GM12878 (cell line): ENCODE results near the gene LMLN. TPM values are rescaled to one million over a fixed set of nuclear protein-coding genes. Genes with fewer than 3 reads are reported as not detected.

Experiments
- CBX3 ChIP-seq: fragments of 200-600 bp; sonication (generic); IDR thresholded peaks from 2 replicates; pipeline ENCODE4 v1.6.1; 2016; ENCODE audit warnings: low read depth, borderline replicate concordance
- E2F8 ChIP-seq: fragments of 450-650 bp; IDR thresholded peaks from 2 replicates; pipeline ENCODE4 v1.6.1; 2018; ENCODE audit warnings: mild to moderate bottlenecking, low read depth, moderate library complexity; ENCODE audit not compliant: partially characterized antibody
- HCFC1 ChIP-seq: fragments of 150-350 bp; IDR thresholded peaks from 2 replicates; pipeline ENCODE4 v1.6.1; 2014; ENCODE audit warnings: low read length
- HDGF ChIP-seq: fragments of 450-650 bp; IDR thresholded peaks from 2 replicates; pipeline ENCODE4 v1.6.1; 2016; ENCODE audit warnings: antibody characterized with exemption
- JUND ChIP-seq: IDR thresholded peaks from 2 replicates; pipeline ENCODE4 v1.6.1; 2012; ENCODE audit warnings: low read depth, mild to moderate bottlenecking, low read length, improper control_type of control experiment, moderate library complexity
- KDM1A ChIP-seq: fragments of 200-600 bp; sonication (generic); IDR thresholded peaks from 2 replicates; pipeline ENCODE4 v1.6.1; 2016; ENCODE audit warnings: borderline replicate concordance
- NFYB ChIP-seq: IDR thresholded peaks from 2 replicates; pipeline ENCODE4 v1.6.1; 2011; ENCODE audit warnings: low read depth, mild to moderate bottlenecking, low read length, improper control_type of control experiment, moderate library complexity; ENCODE audit not compliant: insufficient read depth
- NR2F1 ChIP-seq: fragments of 450-650 bp; conservative IDR thresholded peaks from 2 replicates; pipeline ENCODE4 v1.6.1; 2017; ENCODE audit warnings: mild to moderate bottlenecking
- RAD21 ChIP-seq: IDR thresholded peaks from 2 replicates; pipeline ENCODE4 v1.6.1; 2011; ENCODE audit warnings: mild to moderate bottlenecking, low read depth, low read length, moderate library complexity; ENCODE audit not compliant: insufficient read depth
- SMAD1 ChIP-seq: fragments of 450-650 bp; IDR thresholded peaks from 2 replicates; pipeline ENCODE4 v1.6.1; 2018; ENCODE audit warnings: mild to moderate bottlenecking, low read depth; ENCODE audit not compliant: partially characterized antibody
- SREBF2 ChIP-seq: IDR thresholded peaks from 2 replicates; pipeline ENCODE4 v1.6.1; 2012; ENCODE audit warnings: mild to moderate bottlenecking, low read length
- TARDBP ChIP-seq: IDR thresholded peaks from 2 replicates; pipeline ENCODE4 v1.6.1; 2016; ENCODE audit warnings: borderline replicate concordance
- TCF12 ChIP-seq: IDR thresholded peaks from 2 replicates; pipeline ENCODE4 v1.6.1; 2011; ENCODE audit warnings: low read depth, mild to moderate bottlenecking, low read length
- polyA plus RNA-seq, 11 experiments: library from polyadenylated mRNA; depleted of rRNA in 4 of 11; unstranded in 6 of 11; stranded (reverse) in 5 of 11; fragments of >200 nt; fragmentation: Nextera tagmentation in 4 of 11; fragmentation: Illumina TruSeq in 1 of 11; extraction: Ambion mirVana in 4 of 11; extraction: Trizol in 1 of 11; gene quantifications; 1 replicate in 1 of 11; 2 replicates in 10 of 11; pipeline versions ENCODE4 v1.2.1 to v1.2.3, GENCODE V29; 2011 to 2016; ENCODE audit warnings: inconsistent platforms in 2 of 11, missing spikeins in 2 of 11, low read depth in 1 of 11
- total RNA-seq, 4 experiments: library from RNA; depleted of rRNA in 3 of 4; stranded (reverse); fragments of >200 nt in 3 of 4; fragmentation: Illumina TruSeq in 1 of 4; extraction: Trizol in 1 of 4; gene quantifications; 2 replicates each; pipeline versions ENCODE4 v1.2.1 to v1.2.3, GENCODE V29; 2013 to 2021
- TF ChIP-seq, protein P1 (sequence below): fragments of 150-350 bp; IDR thresholded peaks from 2 replicates; pipeline ENCODE4 v1.6.1; 2016; ENCODE audit warnings: low read depth, low read length
- TF ChIP-seq, protein P2 (sequence below): IDR thresholded peaks from 2 replicates; pipeline ENCODE4 v1.6.1; 2012; ENCODE audit warnings: mild to moderate bottlenecking, low read depth, low read length
- TF ChIP-seq, protein P3 (sequence below), 3 experiments: IDR thresholded peaks in 2 of 3; conservative IDR thresholded peaks in 1 of 3; 2 replicates each; pipeline ENCODE4 v1.5.1; 2011; ENCODE audit warnings: low read depth in 3 of 3, low read length in 3 of 3, mild to moderate bottlenecking in 3 of 3, control low read depth in 2 of 3, moderate library complexity in 2 of 3, inconsistent platforms in 1 of 3, mixed read lengths in 1 of 3; ENCODE audit not compliant: control insufficient read depth in 2 of 3, insufficient read depth in 1 of 3; ENCODE audit errors: extremely low read depth in 1 of 3

LMLN gene
- total and polyA plus RNA-seq, 10 of the 15 experiments (the other 5 are each of a cell fraction or from before 2014, with no cell fraction given) = 0.02 to 1.7 (median 0.81) TPM

DNA sequence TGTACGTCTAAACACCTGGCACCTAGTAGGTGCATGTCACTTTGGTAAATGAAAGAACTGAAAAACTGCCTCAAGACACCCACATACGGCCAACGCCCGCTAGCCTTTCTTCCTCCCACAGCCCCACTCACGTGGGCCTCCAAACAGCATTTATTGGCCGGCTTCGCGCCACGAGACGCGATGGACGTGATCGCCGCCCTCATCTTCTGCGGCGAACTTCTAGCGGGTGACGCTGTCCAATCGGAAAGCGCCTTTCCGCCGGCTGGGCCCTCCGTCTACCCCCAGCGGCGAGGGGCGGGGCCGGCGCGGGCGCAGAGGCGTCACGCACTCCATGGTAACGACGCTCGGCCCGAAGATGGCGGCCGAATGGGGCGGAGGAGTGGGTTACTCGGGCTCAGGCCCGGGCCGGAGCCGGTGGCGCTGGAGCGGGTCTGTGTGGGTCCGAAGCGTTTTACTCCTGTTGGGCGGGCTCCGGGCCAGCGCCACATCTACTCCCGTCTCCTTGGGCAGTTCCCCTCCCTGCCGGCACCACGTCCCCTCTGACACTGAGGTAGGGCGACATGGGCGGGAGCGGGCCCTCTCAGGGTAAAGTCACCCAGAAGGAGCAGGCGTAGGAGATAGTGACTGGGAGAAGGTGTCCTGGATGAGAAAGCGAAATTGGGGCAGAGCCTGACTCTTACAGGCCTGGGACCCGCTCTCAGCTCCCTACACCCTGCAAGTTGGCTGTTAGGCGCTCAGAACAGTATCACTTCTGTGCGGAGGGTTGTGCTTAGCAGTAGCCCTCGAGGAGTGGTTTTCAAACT, at the start of gene LMLN (continued):
- TF ChIP-seq HCFC1 = peak; percentile 59; the same call in 1 of the 2 replicates
- 0 out of 2 replicates have a peak, but pooled peaks have one; percentile 1 for TF ChIP-seq TCF12
- no peak for TF ChIP-seq SMAD1
- TF ChIP-seq, protein P1, sequence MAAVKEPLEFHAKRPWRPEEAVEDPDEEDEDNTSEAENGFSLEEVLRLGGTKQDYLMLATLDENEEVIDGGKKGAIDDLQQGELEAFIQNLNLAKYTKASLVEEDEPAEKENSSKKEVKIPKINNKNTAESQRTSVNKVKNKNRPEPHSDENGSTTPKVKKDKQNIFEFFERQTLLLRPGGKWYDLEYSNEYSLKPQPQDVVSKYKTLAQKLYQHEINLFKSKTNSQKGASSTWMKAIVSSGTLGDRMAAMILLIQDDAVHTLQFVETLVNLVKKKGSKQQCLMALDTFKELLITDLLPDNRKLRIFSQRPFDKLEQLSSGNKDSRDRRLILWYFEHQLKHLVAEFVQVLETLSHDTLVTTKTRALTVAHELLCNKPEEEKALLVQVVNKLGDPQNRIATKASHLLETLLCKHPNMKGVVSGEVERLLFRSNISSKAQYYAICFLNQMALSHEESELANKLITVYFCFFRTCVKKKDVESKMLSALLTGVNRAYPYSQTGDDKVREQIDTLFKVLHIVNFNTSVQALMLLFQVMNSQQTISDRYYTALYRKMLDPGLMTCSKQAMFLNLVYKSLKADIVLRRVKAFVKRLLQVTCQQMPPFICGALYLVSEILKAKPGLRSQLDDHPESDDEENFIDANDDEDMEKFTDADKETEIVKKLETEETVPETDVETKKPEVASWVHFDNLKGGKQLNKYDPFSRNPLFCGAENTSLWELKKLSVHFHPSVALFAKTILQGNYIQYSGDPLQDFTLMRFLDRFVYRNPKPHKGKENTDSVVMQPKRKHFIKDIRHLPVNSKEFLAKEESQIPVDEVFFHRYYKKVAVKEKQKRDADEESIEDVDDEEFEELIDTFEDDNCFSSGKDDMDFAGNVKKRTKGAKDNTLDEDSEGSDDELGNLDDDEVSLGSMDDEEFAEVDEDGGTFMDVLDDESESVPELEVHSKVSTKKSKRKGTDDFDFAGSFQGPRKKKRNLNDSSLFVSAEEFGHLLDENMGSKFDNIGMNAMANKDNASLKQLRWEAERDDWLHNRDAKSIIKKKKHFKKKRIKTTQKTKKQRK = no peak
- no peak for TF ChIP-seq JUND
- no peak for TF ChIP-seq RAD21
- TF ChIP-seq, protein P2, sequence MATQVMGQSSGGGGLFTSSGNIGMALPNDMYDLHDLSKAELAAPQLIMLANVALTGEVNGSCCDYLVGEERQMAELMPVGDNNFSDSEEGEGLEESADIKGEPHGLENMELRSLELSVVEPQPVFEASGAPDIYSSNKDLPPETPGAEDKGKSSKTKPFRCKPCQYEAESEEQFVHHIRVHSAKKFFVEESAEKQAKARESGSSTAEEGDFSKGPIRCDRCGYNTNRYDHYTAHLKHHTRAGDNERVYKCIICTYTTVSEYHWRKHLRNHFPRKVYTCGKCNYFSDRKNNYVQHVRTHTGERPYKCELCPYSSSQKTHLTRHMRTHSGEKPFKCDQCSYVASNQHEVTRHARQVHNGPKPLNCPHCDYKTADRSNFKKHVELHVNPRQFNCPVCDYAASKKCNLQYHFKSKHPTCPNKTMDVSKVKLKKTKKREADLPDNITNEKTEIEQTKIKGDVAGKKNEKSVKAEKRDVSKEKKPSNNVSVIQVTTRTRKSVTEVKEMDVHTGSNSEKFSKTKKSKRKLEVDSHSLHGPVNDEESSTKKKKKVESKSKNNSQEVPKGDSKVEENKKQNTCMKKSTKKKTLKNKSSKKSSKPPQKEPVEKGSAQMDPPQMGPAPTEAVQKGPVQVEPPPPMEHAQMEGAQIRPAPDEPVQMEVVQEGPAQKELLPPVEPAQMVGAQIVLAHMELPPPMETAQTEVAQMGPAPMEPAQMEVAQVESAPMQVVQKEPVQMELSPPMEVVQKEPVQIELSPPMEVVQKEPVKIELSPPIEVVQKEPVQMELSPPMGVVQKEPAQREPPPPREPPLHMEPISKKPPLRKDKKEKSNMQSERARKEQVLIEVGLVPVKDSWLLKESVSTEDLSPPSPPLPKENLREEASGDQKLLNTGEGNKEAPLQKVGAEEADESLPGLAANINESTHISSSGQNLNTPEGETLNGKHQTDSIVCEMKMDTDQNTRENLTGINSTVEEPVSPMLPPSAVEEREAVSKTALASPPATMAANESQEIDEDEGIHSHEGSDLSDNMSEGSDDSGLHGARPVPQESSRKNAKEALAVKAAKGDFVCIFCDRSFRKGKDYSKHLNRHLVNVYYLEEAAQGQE = no peak
- TF ChIP-seq NFYB = peak; percentile 95
- TF ChIP-seq TARDBP = no peak
- peak; percentile 94 for TF ChIP-seq HDGF
- TF ChIP-seq KDM1A = no peak
- no peak for TF ChIP-seq E2F8
- no peak for TF ChIP-seq SREBF2
- no peak for TF ChIP-seq CBX3
- TF ChIP-seq, protein P3, sequence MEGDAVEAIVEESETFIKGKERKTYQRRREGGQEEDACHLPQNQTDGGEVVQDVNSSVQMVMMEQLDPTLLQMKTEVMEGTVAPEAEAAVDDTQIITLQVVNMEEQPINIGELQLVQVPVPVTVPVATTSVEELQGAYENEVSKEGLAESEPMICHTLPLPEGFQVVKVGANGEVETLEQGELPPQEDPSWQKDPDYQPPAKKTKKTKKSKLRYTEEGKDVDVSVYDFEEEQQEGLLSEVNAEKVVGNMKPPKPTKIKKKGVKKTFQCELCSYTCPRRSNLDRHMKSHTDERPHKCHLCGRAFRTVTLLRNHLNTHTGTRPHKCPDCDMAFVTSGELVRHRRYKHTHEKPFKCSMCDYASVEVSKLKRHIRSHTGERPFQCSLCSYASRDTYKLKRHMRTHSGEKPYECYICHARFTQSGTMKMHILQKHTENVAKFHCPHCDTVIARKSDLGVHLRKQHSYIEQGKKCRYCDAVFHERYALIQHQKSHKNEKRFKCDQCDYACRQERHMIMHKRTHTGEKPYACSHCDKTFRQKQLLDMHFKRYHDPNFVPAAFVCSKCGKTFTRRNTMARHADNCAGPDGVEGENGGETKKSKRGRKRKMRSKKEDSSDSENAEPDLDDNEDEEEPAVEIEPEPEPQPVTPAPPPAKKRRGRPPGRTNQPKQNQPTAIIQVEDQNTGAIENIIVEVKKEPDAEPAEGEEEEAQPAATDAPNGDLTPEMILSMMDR (IDR thresholded peaks at IDR 0.05 in 2 of 3, conservative IDR thresholded peaks at IDR 0.05 in 1 of 3; ENCODE audit: control insufficient read depth in 2 of 3, extremely low read depth in 1 of 3, insufficient read depth in 1 of 3, low read depth in 3 of 3, low read length in 3 of 3) = no peak
- TF ChIP-seq NR2F1 = no peak
